HL-60/S4 (cell line): Measurements from ENCODE around the gene ARID2.

Experiments used
- in situ Hi-C: fragments of 300-500 bp; cut with MboI; formaldehyde crosslinking; loops from 2 replicates; pipeline ENCODE4 v1.14.3; 2022; ENCODE audit warnings: low sequenced_read_pairs

Gene ARID2

DNA sequence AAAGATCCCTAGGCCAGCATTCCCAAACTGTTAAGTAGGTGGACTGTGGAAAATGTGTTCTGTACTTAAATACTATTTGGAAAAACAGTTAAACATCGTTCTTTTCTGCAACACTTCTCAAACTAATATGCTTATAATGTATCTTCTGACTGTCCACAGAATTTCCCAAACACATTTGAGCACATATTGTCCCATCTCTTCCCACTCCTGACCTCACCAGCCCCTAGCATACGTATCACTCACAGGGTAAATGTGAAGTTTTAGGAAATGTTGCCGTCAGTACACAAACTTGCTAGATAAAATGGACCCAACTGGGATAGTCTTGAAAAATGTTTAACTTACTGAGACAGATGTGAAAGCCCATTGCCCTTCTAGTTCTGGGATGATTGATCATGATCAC, 27.7 kb downstream of the ARID2 start:
- in situ Hi-C loops, result no loop called here

DNA sequence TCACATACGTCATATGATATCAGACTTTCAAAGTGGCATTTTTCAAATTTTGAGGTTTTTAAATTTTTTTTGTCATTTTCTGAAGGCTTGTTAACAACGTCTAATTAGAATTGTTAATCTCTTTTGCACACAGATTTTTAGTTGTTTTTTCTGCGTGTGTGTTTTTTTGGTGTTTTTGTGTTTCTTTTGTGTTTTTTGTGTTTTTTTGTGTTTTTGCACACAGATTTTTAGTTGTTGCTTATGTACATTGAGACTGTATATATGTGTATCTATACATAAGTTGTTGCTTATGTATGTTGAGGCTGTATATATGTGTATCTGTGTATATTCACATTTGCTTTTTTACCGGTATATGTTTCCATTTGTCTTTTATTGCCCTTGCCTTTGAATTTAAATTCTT, 30.8 kb downstream of the ARID2 start:
- in situ Hi-C loops, result no loop called here

DNA sequence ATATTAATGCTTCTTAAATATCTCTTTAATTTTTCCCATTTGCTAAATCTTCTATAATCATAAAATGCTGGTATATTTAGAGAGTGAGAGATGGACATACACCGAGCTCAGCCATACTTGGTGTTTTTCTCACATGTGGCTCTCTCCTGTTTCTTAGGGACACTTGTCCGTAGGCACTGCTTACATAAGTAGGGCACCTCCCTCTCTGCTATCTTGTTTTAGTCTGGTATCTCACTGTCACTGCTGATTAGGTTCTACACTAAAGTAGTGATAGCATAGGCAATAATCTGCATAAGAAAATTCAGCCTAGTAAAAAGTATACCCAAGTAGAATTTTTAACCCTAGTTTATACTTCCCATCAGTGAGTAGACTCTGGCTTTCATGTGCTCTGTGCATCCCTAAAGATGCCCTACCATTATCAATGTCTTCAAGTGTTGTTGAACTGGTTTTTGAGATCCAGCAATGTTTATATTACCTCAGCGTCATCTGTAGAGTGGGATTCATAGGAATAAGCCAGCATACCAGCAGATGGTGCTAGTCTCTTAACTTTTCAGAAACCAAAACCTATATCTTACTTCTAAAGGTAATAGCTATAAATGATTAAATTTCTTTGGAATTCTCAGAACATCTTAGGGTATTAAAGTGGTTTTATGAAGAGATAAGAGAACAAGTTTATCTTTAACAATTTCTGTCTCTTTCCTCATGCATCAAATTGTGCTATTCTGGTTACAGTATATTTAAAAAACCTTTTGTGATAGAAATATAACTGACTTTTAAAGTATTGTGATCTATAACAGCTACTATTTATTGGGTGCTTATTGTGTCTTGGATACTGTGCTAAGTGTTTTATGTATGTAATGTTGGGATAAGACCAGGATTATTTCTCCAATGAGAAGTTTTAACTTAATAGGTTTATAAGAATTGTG, 32.9 kb downstream of the ARID2 start:
- in situ Hi-C loops, result no loop called here

DNA sequence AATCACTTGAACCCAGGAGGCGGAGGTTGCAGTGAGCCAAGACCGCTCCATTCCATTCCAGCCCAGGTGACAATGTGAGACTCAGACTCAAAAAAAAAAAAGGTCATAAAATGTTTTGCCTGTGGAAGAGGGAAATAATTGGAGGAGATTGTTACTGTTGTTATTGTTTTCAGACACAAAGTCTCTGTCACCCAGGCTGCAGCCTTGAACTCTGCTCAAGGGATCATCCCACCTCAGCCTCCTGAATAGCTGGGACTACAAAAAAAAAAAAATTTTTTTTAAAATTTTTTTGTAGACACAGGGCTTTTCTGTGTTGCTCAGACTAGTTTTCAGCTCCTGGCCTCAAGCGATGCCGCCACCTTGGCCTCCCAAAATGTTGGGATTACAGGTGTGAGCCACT, 33.9 kb downstream of the ARID2 start:
- in situ Hi-C loops, result no loop called here

DNA sequence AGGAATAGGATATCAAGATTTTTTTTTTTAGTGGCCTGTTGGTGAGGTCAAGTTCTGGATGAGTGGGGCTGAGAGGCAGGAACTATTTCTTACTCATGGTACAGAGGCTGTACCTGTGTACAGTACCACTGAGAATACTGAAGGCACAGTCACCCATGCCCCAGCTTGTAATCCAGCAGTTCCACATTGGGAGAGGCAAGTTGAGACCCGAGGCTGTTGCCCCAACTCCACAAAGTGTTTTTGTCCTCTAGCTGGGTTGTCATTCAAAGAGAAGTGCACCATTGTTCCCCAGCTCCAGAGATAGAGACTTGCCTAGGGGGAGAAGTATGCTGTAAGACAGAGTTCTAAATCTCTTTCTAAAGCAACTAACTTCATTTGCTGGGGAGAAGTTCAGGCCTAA, 38.7 kb downstream of the ARID2 start:
- in situ Hi-C loops, result no loop called here

DNA sequence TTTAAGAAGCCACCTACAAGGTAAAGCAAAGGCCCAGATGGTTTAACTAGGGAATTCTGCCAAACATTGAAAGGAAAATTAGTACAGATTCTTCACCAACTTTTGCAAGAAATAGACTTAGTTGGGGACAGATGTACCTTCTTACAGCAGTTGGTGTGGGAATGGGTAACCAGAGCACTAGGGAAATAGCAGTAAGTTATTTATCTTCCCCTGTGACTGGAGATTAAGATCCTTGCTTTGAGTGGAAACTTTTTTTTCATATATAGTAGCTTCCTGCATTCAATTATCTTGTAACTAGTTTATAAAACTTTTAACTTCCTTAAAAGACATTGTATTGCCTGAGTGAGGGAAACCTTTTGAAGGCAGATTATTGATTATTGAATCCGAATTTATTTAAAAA, 44.2 kb downstream of the ARID2 start:
- in situ Hi-C loops, result no loop called here

DNA sequence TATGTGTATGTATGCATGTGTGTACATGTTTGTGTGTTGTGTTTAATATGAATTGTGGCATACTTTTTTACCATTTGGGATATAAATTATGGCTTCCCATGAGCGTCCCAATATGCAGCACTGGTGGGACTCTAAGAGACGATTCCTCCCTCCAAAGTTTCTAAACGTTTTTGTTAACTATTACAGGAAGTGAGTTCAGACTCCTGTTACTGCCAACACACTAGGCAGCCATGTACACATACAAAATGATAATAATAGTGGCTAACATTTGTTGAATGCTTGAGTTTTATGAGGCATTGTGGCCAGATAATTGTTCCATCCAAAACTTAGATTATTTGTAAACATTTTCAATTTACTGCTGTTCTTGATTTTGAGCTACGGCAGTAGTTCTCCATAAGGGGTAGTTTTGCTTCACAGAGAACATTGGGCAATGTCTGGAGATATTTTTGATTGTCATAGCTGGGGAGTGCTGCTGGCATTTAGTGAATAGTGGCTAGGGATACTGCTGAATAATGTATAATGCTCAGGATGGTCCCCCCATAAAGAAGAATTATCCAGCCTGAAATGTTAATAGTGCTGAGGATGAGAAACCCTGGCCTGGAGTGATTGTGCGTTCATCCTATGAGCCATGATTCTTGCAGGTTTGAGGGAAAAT, 45.1 kb downstream of the ARID2 start:
- in situ Hi-C loops, result no loop called here

DNA sequence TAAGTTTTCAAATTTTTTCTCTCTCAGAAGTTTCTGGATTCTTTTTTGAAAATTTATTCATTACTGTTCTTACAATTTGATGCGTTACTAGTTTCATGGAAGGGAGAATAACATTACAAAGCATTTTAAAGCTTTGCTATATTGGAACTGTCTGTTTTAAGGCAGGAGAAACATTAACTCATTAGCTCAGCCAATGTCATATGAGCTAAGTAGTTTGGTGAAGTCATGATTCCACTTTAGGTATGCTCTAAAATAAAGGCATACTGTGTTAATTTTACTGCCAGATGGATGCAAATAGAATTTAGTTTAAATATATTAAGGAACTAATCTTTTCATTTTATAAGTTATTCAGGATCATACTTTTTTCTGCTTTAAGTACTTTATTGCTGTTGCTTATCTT, 46.0 kb downstream of the ARID2 start:
- in situ Hi-C loops, result no loop called here

DNA sequence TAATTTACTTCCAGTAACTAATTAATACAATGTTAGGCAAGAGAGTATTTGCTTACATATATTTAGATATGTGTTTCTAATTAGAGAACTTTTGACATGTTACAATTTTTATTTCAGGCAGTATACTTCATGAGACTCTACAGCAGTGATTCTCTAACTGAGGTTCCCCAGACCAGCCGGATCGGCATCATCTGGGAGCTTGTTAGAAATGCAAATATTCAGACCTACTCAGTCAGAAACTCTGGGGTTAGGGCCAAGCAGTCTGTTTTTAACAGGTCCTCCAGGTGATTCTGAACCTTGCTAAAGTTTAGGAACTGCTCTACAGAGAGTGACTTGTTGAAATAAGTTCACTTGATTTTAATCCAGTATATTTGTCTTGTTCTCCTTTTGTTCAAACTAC, 46.5 kb downstream of the ARID2 start:
- in situ Hi-C loops, result no loop called here

DNA sequence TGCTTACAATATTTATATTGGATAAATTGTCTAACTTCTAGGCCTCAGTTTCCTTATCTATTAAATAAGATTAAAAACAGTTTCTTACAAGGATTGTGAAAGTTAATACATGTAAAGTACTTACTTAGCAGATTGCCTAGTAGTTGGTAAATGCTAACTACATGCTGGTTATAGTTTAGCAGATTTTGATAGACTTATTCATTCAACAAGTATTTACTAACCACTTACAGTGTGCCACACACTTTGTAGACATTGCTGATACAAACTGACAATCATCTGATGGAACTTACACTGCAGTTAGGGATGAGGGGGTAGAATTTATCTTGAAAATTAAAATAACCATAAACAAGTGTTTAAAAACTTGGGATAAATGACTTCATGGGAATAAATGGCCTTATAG, 50.4 kb downstream of the ARID2 start:
- in situ Hi-C loops, result no loop called here

DNA sequence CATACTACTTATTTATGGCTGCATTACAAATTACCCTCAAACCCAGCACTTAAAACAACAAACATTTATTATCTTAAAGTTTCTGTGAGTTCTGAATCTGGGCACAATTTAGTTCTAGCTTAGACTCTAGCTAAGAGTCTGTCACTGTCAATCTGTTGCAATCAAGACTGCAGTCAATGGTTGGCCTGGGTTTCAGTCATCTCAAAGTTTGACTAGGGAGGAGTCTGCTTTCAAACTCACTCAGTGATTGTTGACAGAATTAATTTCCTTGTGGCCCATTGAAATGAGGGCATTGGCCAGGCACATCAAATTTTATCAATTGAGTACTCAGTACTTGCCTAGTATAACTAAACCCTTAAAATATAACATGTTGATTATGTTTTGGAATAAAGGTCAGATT, 51.6 kb downstream of the ARID2 start:
- in situ Hi-C loops, result no loop called here

DNA sequence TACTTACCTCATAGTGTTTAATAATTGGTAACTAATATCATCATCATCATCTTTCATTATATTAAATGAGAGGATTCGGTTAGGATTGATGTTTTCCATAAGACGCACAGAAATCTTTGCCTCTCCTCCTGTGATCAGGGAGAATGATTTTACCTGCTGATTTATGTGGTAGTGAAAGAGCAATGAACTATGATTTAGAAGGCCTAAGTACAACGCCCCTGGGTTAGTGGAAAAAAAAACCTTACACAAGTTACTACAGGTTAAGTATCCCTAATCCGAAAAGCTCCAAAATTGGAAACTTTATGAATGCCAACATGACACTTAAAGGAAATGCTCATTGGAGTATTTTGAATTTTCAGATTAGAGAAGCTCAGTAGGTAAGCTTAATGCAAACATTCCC, 55.8 kb downstream of the ARID2 start:
- in situ Hi-C loops, result no loop called here

DNA sequence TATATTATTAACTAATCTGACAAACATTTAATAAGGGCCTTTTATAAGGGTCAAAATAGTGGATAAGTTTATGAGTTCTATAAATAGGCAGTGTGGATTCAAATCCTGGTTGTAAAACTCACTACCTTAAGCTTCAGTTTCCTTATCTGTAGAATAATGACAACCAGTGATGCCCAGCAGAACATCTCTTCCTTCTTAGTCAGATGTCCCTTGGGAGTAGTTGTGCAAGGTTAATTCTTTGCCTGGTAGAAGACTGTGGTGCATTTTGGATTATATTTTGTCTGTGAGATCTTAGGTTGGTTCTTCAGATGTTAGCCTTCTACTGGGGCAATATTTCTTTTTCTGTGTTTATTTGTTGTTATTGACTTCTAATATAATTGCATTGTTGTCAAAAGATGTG, 59.5 kb downstream of the ARID2 start:
- in situ Hi-C loops, result no loop called here

DNA sequence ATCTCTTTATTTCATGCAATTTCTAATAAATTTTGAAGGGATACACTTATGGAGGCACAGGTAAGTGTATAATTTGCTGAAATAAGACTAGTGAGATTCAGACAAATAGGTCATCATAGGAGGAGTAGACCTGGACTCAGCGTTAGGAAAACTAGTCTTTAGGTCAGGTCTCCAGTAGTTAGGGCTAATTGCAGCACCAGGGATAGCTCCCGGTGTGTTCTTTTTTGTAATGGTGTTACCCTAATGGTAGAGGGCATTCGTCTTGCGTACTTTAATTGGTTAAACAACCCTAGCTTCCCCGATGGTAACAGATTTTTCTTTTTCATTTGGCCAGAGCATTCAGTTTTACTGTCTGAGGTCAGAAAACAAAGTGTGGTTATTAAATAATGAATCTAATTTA, 64.9 kb downstream of the ARID2 start:
- in situ Hi-C loops, result no loop called here

DNA sequence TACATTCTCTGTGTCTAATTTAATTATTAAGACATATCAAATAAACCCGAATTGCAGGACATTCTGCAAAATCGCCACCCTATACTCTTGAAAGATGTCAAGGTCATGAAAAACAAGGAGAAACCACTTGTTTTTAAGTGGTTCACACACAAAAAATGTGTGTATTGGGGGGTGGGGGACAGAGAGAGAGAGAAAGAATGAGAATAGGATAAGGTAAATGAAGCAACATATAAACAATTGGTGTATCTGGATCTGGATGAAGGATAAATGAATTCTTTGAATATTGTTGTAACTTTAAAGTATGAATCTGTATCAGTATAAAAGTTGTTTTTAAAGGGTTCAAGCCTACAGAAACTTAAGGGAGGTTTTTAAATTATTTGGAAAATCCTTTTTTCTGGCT, 72.1 kb downstream of the ARID2 start:
- in situ Hi-C loops, result no loop called here

DNA sequence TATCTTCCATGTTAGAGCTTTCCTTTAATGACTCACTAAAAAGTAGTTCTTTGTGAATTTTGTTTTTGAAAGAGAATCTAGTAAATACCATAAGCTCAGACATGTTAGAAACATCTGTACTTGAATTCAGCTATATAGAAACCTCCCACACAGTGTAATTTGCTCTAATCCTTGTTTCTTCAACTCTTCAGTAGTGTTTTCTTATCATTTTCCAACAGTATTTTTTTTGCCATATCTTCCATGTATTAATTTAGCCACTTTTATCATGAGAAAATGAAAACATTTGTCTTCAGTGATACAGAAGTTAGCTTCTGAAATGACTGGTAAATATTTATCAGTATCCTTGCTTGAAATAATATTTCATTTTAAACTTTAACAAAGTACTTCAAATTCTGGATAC, 73.6 kb downstream of the ARID2 start:
- in situ Hi-C loops, result no loop called here

DNA sequence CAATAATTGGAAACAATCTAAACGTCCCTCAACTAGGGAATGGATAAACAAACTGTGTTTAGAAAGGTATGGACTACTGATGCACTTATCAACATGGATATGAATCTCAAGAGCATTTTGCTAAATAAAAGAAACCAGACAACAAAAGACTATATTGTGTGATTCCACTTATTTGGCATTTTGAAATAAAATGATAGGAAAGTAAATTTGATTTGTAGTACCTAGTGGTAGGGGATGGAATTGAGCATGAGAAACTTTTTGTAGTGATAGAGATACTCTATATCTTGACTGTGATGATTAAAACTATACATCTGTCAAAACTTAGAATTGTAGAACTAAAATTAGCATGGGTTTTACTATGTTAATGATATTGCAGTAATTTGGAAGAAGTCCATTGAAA, 87.1 kb downstream of the ARID2 start:
- in situ Hi-C loops, result no loop called here

DNA sequence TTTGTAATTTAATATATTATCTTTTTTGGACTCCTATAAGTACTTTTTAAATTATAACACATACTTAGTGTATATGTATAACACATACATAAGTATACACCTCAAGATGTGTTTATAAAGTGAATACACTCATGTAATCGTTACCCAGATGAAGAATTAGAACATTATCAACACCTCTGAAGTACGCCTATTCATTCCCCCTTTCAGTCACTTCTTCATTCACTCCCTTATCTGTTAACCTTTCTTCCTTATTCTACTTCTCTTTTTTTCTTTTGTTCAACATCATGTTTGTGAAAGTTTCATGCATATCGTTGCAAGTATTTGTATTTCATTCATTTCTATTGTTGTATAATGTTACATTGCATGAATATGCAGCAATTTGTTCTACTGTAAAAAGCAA, 98.5 kb downstream of the ARID2 start:
- in situ Hi-C loops, result no loop called here

DNA sequence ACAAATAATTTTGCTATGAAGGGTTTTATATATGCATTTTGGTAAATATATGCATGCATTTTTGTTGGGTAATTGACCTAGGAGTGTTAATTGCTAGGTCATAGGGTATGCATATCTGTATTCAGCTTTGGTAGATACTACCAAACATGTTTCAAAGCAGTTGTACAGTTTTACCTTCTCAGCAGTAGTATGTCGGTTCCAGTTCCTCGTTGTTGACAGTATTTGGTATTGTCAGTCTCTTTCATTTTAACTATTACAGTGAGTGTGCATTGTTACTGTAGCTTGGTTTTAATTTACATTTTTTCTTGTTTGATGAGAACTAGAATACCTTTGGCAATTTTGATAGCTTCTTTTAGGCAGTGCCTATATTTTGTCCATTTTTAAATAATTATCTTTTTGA, 98.9 kb downstream of the ARID2 start:
- in situ Hi-C loops, result no loop called here

DNA sequence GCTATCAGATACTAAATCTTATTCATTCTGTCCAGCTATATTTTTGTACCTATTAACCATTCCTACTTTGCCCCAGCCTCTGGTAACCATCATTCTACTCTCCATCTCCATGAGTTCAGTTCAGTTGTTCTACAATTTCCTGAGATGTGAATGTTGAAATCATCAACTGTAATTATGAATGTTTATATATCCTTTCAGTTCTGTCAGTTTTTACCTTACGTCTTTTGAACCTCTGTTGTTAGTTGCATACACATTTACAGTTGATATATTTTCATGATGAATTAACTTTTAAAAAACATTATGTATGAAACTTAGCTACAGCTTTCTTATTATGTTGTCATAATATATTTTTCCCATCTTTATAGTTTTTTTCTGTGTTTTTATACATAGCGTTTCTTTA, 102.1 kb downstream of the ARID2 start:
- in situ Hi-C loops, result no loop called here

DNA sequence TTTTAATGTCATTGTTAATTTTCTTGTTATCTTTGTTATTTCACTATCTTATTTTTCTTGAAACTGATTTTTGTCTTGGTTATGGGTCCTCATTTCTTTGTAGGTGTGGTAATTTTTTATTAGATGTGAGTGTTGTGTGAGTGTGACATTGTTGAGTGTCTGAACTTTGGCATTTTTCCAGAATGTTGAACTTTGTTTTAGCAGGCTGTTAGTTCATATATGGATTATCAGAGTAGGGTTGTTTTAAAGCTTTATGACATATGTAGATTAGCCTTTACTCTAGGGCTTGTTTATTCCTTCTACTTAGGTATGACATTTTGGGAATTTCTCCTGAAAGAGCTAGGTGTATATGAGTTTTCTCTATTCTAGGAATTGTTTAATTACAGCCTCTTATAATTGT, 103.9 kb downstream of the ARID2 start:
- in situ Hi-C loops, result no loop called here

DNA sequence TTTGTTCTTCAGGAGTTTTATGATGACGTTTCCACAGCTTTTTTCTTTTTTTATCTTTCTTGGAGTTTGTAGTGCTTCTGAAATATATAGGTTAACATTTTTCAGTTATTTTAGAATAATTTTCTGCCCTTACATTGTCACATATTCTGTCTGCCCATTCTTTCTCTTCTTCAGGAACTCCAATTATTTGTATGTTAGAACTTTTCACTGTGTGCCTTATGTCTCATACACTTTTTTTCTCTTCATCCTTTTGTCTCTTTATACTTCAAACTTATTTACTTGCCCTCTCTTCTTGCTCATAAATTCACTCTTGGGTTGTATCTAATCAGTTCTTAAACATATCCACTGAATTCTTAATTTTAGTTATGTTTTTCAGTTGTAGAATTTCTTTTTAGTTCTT, 105.3 kb downstream of the ARID2 start:
- in situ Hi-C loops, result no loop called here

DNA sequence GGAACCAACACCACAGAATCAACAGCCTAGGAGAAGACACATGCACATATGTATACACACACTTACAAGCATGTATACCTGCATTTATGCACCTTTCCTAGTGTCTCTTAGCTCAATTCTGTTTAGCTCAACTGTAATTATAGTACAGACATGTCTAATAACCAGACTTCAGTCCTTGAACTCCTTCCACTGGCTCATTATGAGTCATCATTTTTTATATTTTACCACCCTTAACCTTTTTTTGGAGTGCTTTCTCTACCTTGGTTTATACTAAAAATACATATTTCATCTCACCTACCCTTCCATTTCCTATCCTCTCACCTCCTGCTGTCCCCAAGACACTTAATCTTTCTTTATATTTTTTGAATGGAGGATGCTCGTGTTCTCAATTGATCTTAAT, 110.4 kb downstream of the ARID2 start:
- in situ Hi-C loops, result no loop called here
